GM12878 (cell line): ENCODE results near the gene KCNB1. TPM values are rescaled to one million over a fixed set of nuclear protein-coding genes. Genes with fewer than 3 reads are reported as not detected.

Experiments
- ATAC-seq: fragments of 200-7000 bp; cut with Tn5 transposase; 3 replicates; pipeline ENCODE4 v1.9.1; 2020; ENCODE audit warnings: mild to moderate bottlenecking, moderate library complexity
- BruUV-seq: library from RNA; stranded (reverse); fragments of 400-500 nt; replicated peaks from 2 replicates; lab custom pipeline; 2021; lab: Mats Ljungman, UMichigan
- CTCF ChIA-PET: fragments of 300-600 bp; sonication (Branson Sonifier 250); formaldehyde crosslinking; extraction: SDS; loops from one replicate; lab custom pipeline; 2021; ENCODE audit warnings: inconsistent platforms; lab: Yijun Ruan, JAX
- POLR2A ChIA-PET: fragments of 350-600 bp; formaldehyde crosslinking; extraction: SDS; loops from one replicate; lab custom pipeline; 2021; ENCODE audit warnings: inconsistent platforms; lab: Charles Lee
- RAD21 ChIA-PET: fragments of 300-600 bp; sonication (Branson Sonifier 250); formaldehyde crosslinking; loops from one replicate; lab custom pipeline; 2023; ENCODE audit warnings: antibody characterized with exemption; ENCODE audit not compliant: unreplicated experiment; lab: Charles Lee
- SMC1A ChIA-PET: fragments of 300-600 bp; sonication (Branson Sonifier 250); formaldehyde crosslinking; loops from one replicate; lab custom pipeline; 2023; ENCODE audit not compliant: unreplicated experiment, uncharacterized antibody; lab: Charles Lee
- DNase-seq: peaks from one replicate; pipeline ENCODE4 v3.0.0-alpha.2; 2011; ENCODE audit warnings: low read depth, low spot score
- FAIRE-seq: peaks from 3 replicates; lab custom pipeline; 2011; peaks lifted over from hg19 to GRCh38; lab: Jason Lieb, UNC
- H2AFZ ChIP-seq: 2 replicates; pipeline ENCODE4 v1.6.0; 2011; ENCODE audit warnings: low read depth, low read length, control low read depth; ENCODE audit not compliant: control insufficient read depth
- H3K27ac ChIP-seq: 2 replicates; pipeline ENCODE4 v1.5.1; 2011; ENCODE audit warnings: control low read depth; ENCODE audit not compliant: control insufficient read depth, insufficient read depth
- H3K27me3 ChIP-seq, 2 experiments: replicated peaks in 1 of 2; 2 replicates each; pipeline versions ENCODE4 v1.6.0 to v1.6.1; 2011; ENCODE audit warnings: low read length in 1 of 2; ENCODE audit not compliant: control insufficient read depth in 2 of 2, insufficient read depth in 2 of 2
- H3K36me3 ChIP-seq, 2 experiments: 2 replicates each; pipeline ENCODE4 v1.5.1; 2011; ENCODE audit warnings: low read length in 1 of 2; ENCODE audit not compliant: control insufficient read depth in 2 of 2, insufficient read depth in 2 of 2
- H3K4me1 ChIP-seq: 2 replicates; pipeline ENCODE4 v1.6.1; 2011; ENCODE audit warnings: mild to moderate bottlenecking, low read length, moderate library complexity, mixed read lengths; ENCODE audit not compliant: control insufficient read depth, insufficient read depth
- H3K4me2 ChIP-seq: 2 replicates; pipeline ENCODE4 v1.6.0; 2011; ENCODE audit warnings: control low read depth; ENCODE audit not compliant: control insufficient read depth, insufficient read depth
- H3K4me3 ChIP-seq: fragments of 200-600 bp; sonication (generic); 2 replicates; pipeline ENCODE4 v1.5.1; 2016
- H3K79me2 ChIP-seq: 2 replicates; pipeline ENCODE4 v1.6.0; 2011; ENCODE audit warnings: low read length; ENCODE audit not compliant: control insufficient read depth, insufficient read depth
- H3K9ac ChIP-seq: 2 replicates; pipeline ENCODE4 v1.8.0; 2011; ENCODE audit warnings: low read length, control low read depth, mixed read lengths; ENCODE audit not compliant: control insufficient read depth, insufficient read depth
- H3K9me3 ChIP-seq: replicated peaks from 3 replicates; pipeline ENCODE4 v1.5.1; 2011; ENCODE audit warnings: mild to moderate bottlenecking, low read length; ENCODE audit not compliant: control insufficient read depth, insufficient read depth
- H4K20me1 ChIP-seq: 2 replicates; pipeline ENCODE4 v1.6.0; 2011; ENCODE audit not compliant: control insufficient read depth, insufficient read depth
- ATF2 ChIP-seq: IDR thresholded peaks from 2 replicates; pipeline ENCODE4 v1.6.1; 2012; ENCODE audit warnings: low read length, inconsistent platforms
- ATF7 ChIP-seq: fragments of 450-650 bp; IDR thresholded peaks from 2 replicates; pipeline ENCODE4 v1.6.1; 2016; ENCODE audit warnings: low read depth, mild to moderate bottlenecking
- BCL11A ChIP-seq: IDR thresholded peaks from 2 replicates; pipeline ENCODE4 v1.6.1; 2011; ENCODE audit warnings: low read depth, low read length
- CBFB ChIP-seq: IDR thresholded peaks from 2 replicates; pipeline ENCODE4 v1.6.1; 2016; ENCODE audit warnings: antibody characterized with exemption, low read depth
- CBX3 ChIP-seq: fragments of 200-600 bp; sonication (generic); IDR thresholded peaks from 2 replicates; pipeline ENCODE4 v1.6.1; 2016; ENCODE audit warnings: low read depth, borderline replicate concordance
- HCFC1 ChIP-seq: fragments of 150-350 bp; IDR thresholded peaks from 2 replicates; pipeline ENCODE4 v1.6.1; 2014; ENCODE audit warnings: low read length
- NFYA ChIP-seq: IDR thresholded peaks from 2 replicates; pipeline ENCODE4 v1.6.1; 2011; ENCODE audit warnings: low read depth, mild to moderate bottlenecking, low read length, improper control_type of control experiment, borderline replicate concordance
- RELA ChIP-seq: fragments of 450-650 bp; IDR thresholded peaks from 2 replicates; pipeline ENCODE4 v1.8.0; 2014; ENCODE audit warnings: borderline replicate concordance; ENCODE audit not compliant: partially characterized antibody
- SIN3A ChIP-seq: IDR thresholded peaks from 2 replicates; pipeline ENCODE4 v1.6.1; 2012; ENCODE audit warnings: low read depth, low read length, improper control_type of control experiment
- SMC3 ChIP-seq: IDR thresholded peaks from 2 replicates; pipeline ENCODE4 v1.6.1; 2011; ENCODE audit warnings: low read length, improper control_type of control experiment, borderline replicate concordance
- TARDBP ChIP-seq: IDR thresholded peaks from 2 replicates; pipeline ENCODE4 v1.6.1; 2016; ENCODE audit warnings: borderline replicate concordance
- TCF3 ChIP-seq: IDR thresholded peaks from 2 replicates; pipeline ENCODE4 v1.6.1; 2012; ENCODE audit warnings: low read depth, mild to moderate bottlenecking, low read length, borderline replicate concordance; ENCODE audit not compliant: insufficient read depth
- ZNF207 ChIP-seq: fragments of 450-650 bp; IDR thresholded peaks from 2 replicates; pipeline ENCODE4 v1.6.1; 2014; ENCODE audit warnings: antibody characterized with exemption, mild to moderate bottlenecking, borderline replicate concordance
- ZNF274 ChIP-seq: IDR thresholded peaks from one replicate; pipeline ENCODE4 v1.8.0; 2011; ENCODE audit not compliant: insufficient read length, insufficient read depth
- ZNF592 ChIP-seq: fragments of 450-650 bp; IDR thresholded peaks from 2 replicates; pipeline ENCODE4 v1.6.1; 2017; ENCODE audit warnings: mild to moderate bottlenecking, moderate library complexity
- WGBS: methylation state at CpG from one replicate; pipeline ENCODE4 v1.1.6; 2016; ENCODE audit warnings: low lambda C conversion rate; ENCODE audit not compliant: insufficient replicate concordance, insufficient coverage; ENCODE audit errors: missing lambda C conversion rate; 5-methylcytosine and 5-hydroxymethylcytosine counted together
- in situ Hi-C: fragments of 300-500 bp; cut with MboI; formaldehyde crosslinking; loops from 9 replicates; pipeline ENCODE4 v1.14.3; 2018; ENCODE audit warnings: mixed read lengths
- intact Hi-C: fragments of 100-400 bp; cut with micrococcal nuclease; formaldehyde crosslinking; loops from one replicate; pipeline ENCODE4 v1.14.2; 2022; ENCODE audit not compliant: unreplicated experiment
- polyA plus RNA-seq, 11 experiments: library from polyadenylated mRNA; depleted of rRNA in 4 of 11; unstranded in 6 of 11; stranded (reverse) in 5 of 11; fragments of >200 nt; fragmentation: Nextera tagmentation in 4 of 11; fragmentation: Illumina TruSeq in 1 of 11; extraction: Ambion mirVana in 4 of 11; extraction: Trizol in 1 of 11; gene quantifications; 1 replicate in 1 of 11; 2 replicates in 10 of 11; pipeline versions ENCODE4 v1.2.1 to v1.2.3, GENCODE V29; 2011 to 2016; ENCODE audit warnings: inconsistent platforms in 2 of 11, missing spikeins in 2 of 11, low read depth in 1 of 11
- total RNA-seq, 4 experiments: library from RNA; depleted of rRNA in 3 of 4; stranded (reverse); fragments of >200 nt in 3 of 4; fragmentation: Illumina TruSeq in 1 of 4; extraction: Trizol in 1 of 4; gene quantifications; 2 replicates each; pipeline versions ENCODE4 v1.2.1 to v1.2.3, GENCODE V29; 2013 to 2021

The KCNB1 gene
- total and polyA plus RNA-seq, 10 of the 15 experiments (the other 5 are each of a cell fraction or from before 2014, with no cell fraction given): 0.02 to 0.08 (median 0.03) TPM; not detected in 7

GRCh38 chr20:49413677-49414076, 68.8 kb downstream of the KCNB1 start:
- Histone ChIP-seq H4K20me1 (no peaks in the 10 kb centered on the region), H3K4me1 (no peaks in the 10 kb centered on the region), H3K4me2 (no peak overlapping the region), H3K27ac (no peak overlapping the region), H3K4me3 (no peak overlapping the region), H3K9me3 (no peaks in the 10 kb centered on the region), H2AFZ (no peak overlapping the region), H3K27me3 (peaks cover 0 to 6% of the 10 kb centered on the region in 2 experiments; a peak in 2 of 4 replicates), H3K9ac (no peak overlapping the region), H3K36me3 (no peaks in the 10 kb centered on the region), H3K79me2 (no peaks in the 10 kb centered on the region)
- ChIA-PET SMC1A (no interaction called here), RAD21 (no interaction called here), CTCF (no interaction called here), POLR2A (no interaction called here)
- 2% methylated on average over 4 of the region's 4 CpGs for WGBS
- FAIRE-seq (no peak), DNase-seq (no peak), ATAC-seq (no peak)
- no peak for TF ChIP-seq CBX3
- no peak for TF ChIP-seq ATF7
- TF ChIP-seq CBFB: no peak
- no peak for TF ChIP-seq BCL11A
- BruUV-seq: no TSS peak
- in situ Hi-C loops: no loop called here
- intact Hi-C loops: no loop called here

GRCh38 chr20:49412953-49413352, 69.5 kb downstream of the KCNB1 start:
- ChIA-PET POLR2A (no interaction called here), SMC1A (no interaction called here), CTCF (no interaction called here), RAD21 (no interaction called here)
- Histone ChIP-seq H3K27ac (no peak overlapping the region), H3K4me1 (no peaks in the 10 kb centered on the region), H3K9me3 (no peaks in the 10 kb centered on the region), H3K79me2 (no peaks in the 10 kb centered on the region), H3K4me3 (no peak overlapping the region), H3K36me3 (no peaks in the 10 kb centered on the region), H3K4me2 (no peak overlapping the region), H3K27me3 (peaks cover 0 to 8% of the 10 kb centered on the region in 2 experiments; a peak in 2 of 4 replicates), H3K9ac (no peak overlapping the region), H2AFZ (no peak overlapping the region), H4K20me1 (no peaks in the 10 kb centered on the region)
- DNase-seq (no peak), ATAC-seq (no peak), FAIRE-seq (no peak)
- intact Hi-C loops (no loop called here), in situ Hi-C loops (no loop called here)
- TF ChIP-seq ZNF274: no peak
- TF ChIP-seq TARDBP: no peak
- TF ChIP-seq ZNF207: no peak
- no peak for TF ChIP-seq RELA
- TF ChIP-seq HCFC1: no peak
- no peak for TF ChIP-seq SMC3
- TF ChIP-seq NFYA: no peak
- no peak for TF ChIP-seq ATF7
- TF ChIP-seq ATF2: no peak
- TF ChIP-seq ZNF592: no peak
- no peak for TF ChIP-seq SIN3A
- no peak for TF ChIP-seq TCF3
- 17% methylated on average over 6 of the region's 6 CpGs for WGBS
- BruUV-seq: no TSS peak
